Keratinocyte (primary cell): ENCODE results near the gene ZNF335. TPM values are rescaled to one million over a fixed set of nuclear protein-coding genes. Genes with fewer than 3 reads are reported as not detected.

ENCODE experiments used
- DNase-seq: peaks from one replicate; pipeline ENCODE4 v3.0.0-alpha.2; 2011; ENCODE audit warnings: low read depth, missing footprints, low spot score
- FAIRE-seq: peaks from 2 replicates; lab custom pipeline; 2011; peaks lifted over from hg19 to GRCh38; lab: Jason Lieb, UNC
- H2AFZ ChIP-seq: 2 replicates; pipeline ENCODE4 v1.6.0; 2012; ENCODE audit warnings: low read length, control low read depth, inconsistent platforms; ENCODE audit not compliant: control insufficient read depth
- H3K27ac ChIP-seq: 2 replicates; pipeline ENCODE4 v1.5.1; 2011; ENCODE audit warnings: low read length; ENCODE audit not compliant: control insufficient read depth, insufficient read depth
- H3K27me3 ChIP-seq: 3 replicates; pipeline ENCODE4 v1.6.0; 2011; ENCODE audit warnings: low read length; ENCODE audit not compliant: control insufficient read depth, insufficient read depth; ENCODE audit errors: extremely low read depth
- H3K36me3 ChIP-seq, 2 experiments: 2 replicates in 1 of 2; 3 replicates in 1 of 2; pipeline ENCODE4 v1.5.1; 2011; ENCODE audit warnings: low read length in 2 of 2, mild to moderate bottlenecking in 1 of 2; ENCODE audit not compliant: control insufficient read depth in 2 of 2, insufficient read depth in 2 of 2; ENCODE audit errors: extremely low read depth in 1 of 2
- H3K4me1 ChIP-seq: 3 replicates; pipeline ENCODE4 v1.5.1; 2011; ENCODE audit warnings: low read length; ENCODE audit not compliant: control insufficient read depth, insufficient read depth; ENCODE audit errors: extremely low read depth
- H3K4me2 ChIP-seq: 3 replicates; pipeline ENCODE4 v1.6.0; 2011; ENCODE audit warnings: low read depth, low read length; ENCODE audit not compliant: control insufficient read depth, insufficient read depth; ENCODE audit errors: extremely low read depth
- H3K4me3 ChIP-seq, 3 experiments: fragments of 200-600 bp in 1 of 3; sonication (generic) in 1 of 3; 2 replicates in 2 of 3; 3 replicates in 1 of 3; pipeline ENCODE4 v1.5.1; 2011 to 2016; ENCODE audit warnings: low read length in 3 of 3, mild to moderate bottlenecking in 3 of 3, control low read depth in 2 of 3, inconsistent platforms in 1 of 3, low read depth in 1 of 3, mixed read lengths in 1 of 3, mixed run types in 1 of 3, moderate library complexity in 1 of 3; ENCODE audit not compliant: control insufficient read depth in 2 of 3, insufficient read depth in 2 of 3; ENCODE audit errors: extremely low read depth in 1 of 3
- H3K79me2 ChIP-seq: 2 replicates; pipeline ENCODE4 v1.6.0; 2012; ENCODE audit warnings: low read length; ENCODE audit not compliant: control insufficient read depth, insufficient read depth
- H3K9ac ChIP-seq: 3 replicates; pipeline ENCODE4 v1.6.0; 2011; ENCODE audit warnings: low read length; ENCODE audit not compliant: control insufficient read depth, insufficient read depth; ENCODE audit errors: extremely low read depth
- H3K9me1 ChIP-seq: 3 replicates; pipeline ENCODE4 v1.6.0; 2011; ENCODE audit warnings: low read length; ENCODE audit not compliant: control insufficient read depth, insufficient read depth; ENCODE audit errors: extremely low read depth
- H3K9me3 ChIP-seq: 2 replicates; pipeline ENCODE4 v1.5.1; 2012; ENCODE audit warnings: low read depth, low read length; ENCODE audit not compliant: control insufficient read depth
- H4K20me1 ChIP-seq: 3 replicates; pipeline ENCODE4 v1.6.0; 2011; ENCODE audit warnings: low read length; ENCODE audit not compliant: control insufficient read depth, insufficient read depth; ENCODE audit errors: extremely low read depth
- CTCF ChIP-seq, 3 experiments: IDR thresholded peaks in 1 of 3; conservative IDR thresholded peaks in 1 of 3; optimal IDR thresholded peaks in 1 of 3; 2 replicates in 2 of 3; 3 replicates in 1 of 3; pipeline versions ENCODE3 to v1.5.1; 2011; ENCODE audit warnings: low read length in 3 of 3, mild to moderate bottlenecking in 3 of 3, moderate library complexity in 2 of 3, control low read depth in 1 of 3, inconsistent platforms in 1 of 3; ENCODE audit not compliant: insufficient read depth in 2 of 3; ENCODE audit errors: extremely low read depth in 1 of 3
- EZH2 ChIP-seq: IDR thresholded peaks from one replicate; pipeline ENCODE4 v1.6.1; 2012; ENCODE audit warnings: inconsistent platforms, mild to moderate bottlenecking, low read length, moderate library complexity
- dilution Hi-C: fragments of 300-500 bp; cut with MboI; formaldehyde crosslinking; loops from one replicate; pipeline ENCODE4 v1.7.0; 2020; ENCODE audit warnings: low sequenced_read_pairs; ENCODE audit not compliant: extremely low pct_ligation_motif_present
- polyA plus RNA-seq, 5 experiments: library from polyadenylated mRNA; depleted of rRNA in 3 of 5; stranded (reverse) in 3 of 5; stranded (forward) in 1 of 5; unstranded in 1 of 5; fragments of >200 nt; gene quantifications; 1 replicate in 1 of 5; 2 replicates in 3 of 5; 3 replicates in 1 of 5; pipeline versions ENCODE4 v1.2.1 to v1.2.3, GENCODE V29; 2011 to 2012; ENCODE audit warnings: missing spikeins in 2 of 5, low read depth in 1 of 5, low replicate concordance in 1 of 5

The ZNF335 gene
- polyA plus RNA-seq, 1 donor (not counting 4 experiments of a cell fraction or from before 2014, with no cell fraction given) = 5.8 TPM

GRCh38 chr20:45944965-45945677 lies 26.9 kb downstream of the ZNF335 start:
- H3K79me2 ChIP-seq = no peaks in the 10 kb centered on the region
- H3K36me3 ChIP-seq = peaks cover 52 to 58% of the 10 kb centered on the region in 2 experiments
- no peak overlapping the region for H3K4me2 ChIP-seq
- FAIRE-seq (no peak), DNase-seq (no peak)
- no peak overlapping the region for H3K4me3 ChIP-seq
- H3K27me3 ChIP-seq = no peaks in the 10 kb centered on the region
- H3K9me3 ChIP-seq = no peaks in the 10 kb centered on the region
- peak overlapping the region; percentile 40 for H3K27ac ChIP-seq
- no peaks in the 10 kb centered on the region for H3K9me1 ChIP-seq
- no peaks in the 10 kb centered on the region for H4K20me1 ChIP-seq
- H3K9ac ChIP-seq = no peak overlapping the region
- dilution Hi-C loops = no loop called here
- peaks cover 16% of the 10 kb centered on the region for H3K4me1 ChIP-seq
- TF ChIP-seq CTCF (optimal IDR thresholded peaks at IDR 0.05 in 1 of 3, IDR thresholded peaks at IDR 0.05 in 1 of 3, conservative IDR thresholded peaks at IDR 0.05 in 1 of 3; ENCODE audit: extremely low read depth in 1 of 3, insufficient read depth in 2 of 3, low read length in 3 of 3) (peak in 1 of 3 experiments; percentile 24), EZH2 (no peak)
- H2AFZ ChIP-seq = no peak overlapping the region

- DNase-seq (no peak), FAIRE-seq (peak; percentile 20)
- H3K36me3 ChIP-seq = peaks cover 50 to 58% of the 10 kb centered on the region in 2 experiments
- H3K9me1 ChIP-seq = no peaks in the 10 kb centered on the region
- TF ChIP-seq CTCF (optimal IDR thresholded peaks at IDR 0.05 in 1 of 3, IDR thresholded peaks at IDR 0.05 in 1 of 3, conservative IDR thresholded peaks at IDR 0.05 in 1 of 3; ENCODE audit: extremely low read depth in 1 of 3, insufficient read depth in 2 of 3, low read length in 3 of 3) (no peak), EZH2 (no peak)
- H3K27ac ChIP-seq = peak overlapping the region; percentile 40
- H3K4me3 ChIP-seq = no peak overlapping the region
- H2AFZ ChIP-seq = no peak overlapping the region
- H3K9ac ChIP-seq = peak overlapping the region; percentile 11
- dilution Hi-C loops = no loop called here
- H3K9me3 ChIP-seq = no peaks in the 10 kb centered on the region
- H3K4me1 ChIP-seq = peaks cover 16% of the 10 kb centered on the region
- no peaks in the 10 kb centered on the region for H3K27me3 ChIP-seq
- no peaks in the 10 kb centered on the region for H3K79me2 ChIP-seq
- peak overlapping the region; percentile 6 for H3K4me2 ChIP-seq
- H4K20me1 ChIP-seq = no peaks in the 10 kb centered on the region
Measured at GRCh38 chr20:45944151-45944964, 27.6 kb downstream of the ZNF335 start.
